ENCODE measurements around the gene SRP68.
A peak's percentile ranks its signal among the peaks of the same experiment; 100 is the strongest.
"Not testable (repeated sequence)": the region's sequence is repeated elsewhere in the genome, so short reads cannot be mapped to it uniquely, and the experiment has no call there.

SRP68 gene

GRCh38 chr17:76076146-76076764 is 3.9 kb upstream of the SRP68 start:
- TF ChIP-seq FOXP2 (optimal IDR thresholded peaks at IDR 0.05; ENCODE audit: control extremely low read depth, extremely low read length, insufficient read depth) (no peak), EZH2 (IDR thresholded peaks at IDR 0.05) (no peak), POLR2AphosphoS5 (IDR thresholded peaks at IDR 0.05; ENCODE audit: borderline replicate concordance, low read depth, low read length) (no peak)
- no peaks in the 10 kb centered on the region for H3K9me3 ChIP-seq (ENCODE audit: low read depth, low read length)
- no peak for DNase-seq (ENCODE audit: low read depth, low spot score)
- H3K27ac ChIP-seq = no peak overlapping the region
- H3K4me3 ChIP-seq = no peak overlapping the region
- H3K9ac ChIP-seq (ENCODE audit: insufficient read length) = no peak overlapping the region
- no peaks in the 10 kb centered on the region for H3K36me3 ChIP-seq (ENCODE audit: insufficient read depth, low read length)

- TF ChIP-seq EZH2 (IDR thresholded peaks at IDR 0.05) = no peak
- no peak for TF ChIP-seq FOXP2 (optimal IDR thresholded peaks at IDR 0.05; ENCODE audit: control extremely low read depth, extremely low read length, insufficient read depth)
- no peak for TF ChIP-seq POLR2AphosphoS5 (IDR thresholded peaks at IDR 0.05; ENCODE audit: borderline replicate concordance, low read depth, low read length)
- Histone ChIP-seq H3K36me3 (ENCODE audit: insufficient read depth, low read length) (no peaks in the 10 kb centered on the region), H3K4me3 (no peak overlapping the region), H3K9me3 (ENCODE audit: low read depth, low read length) (no peaks in the 10 kb centered on the region), H3K27ac (no peak overlapping the region), H3K9ac (ENCODE audit: insufficient read length) (no peak overlapping the region)
- DNase-seq (ENCODE audit: low read depth, low spot score) = no peak
Measured at GRCh38 chr17:76075364-76076145, 3.2 kb upstream of the SRP68 start.

DNA sequence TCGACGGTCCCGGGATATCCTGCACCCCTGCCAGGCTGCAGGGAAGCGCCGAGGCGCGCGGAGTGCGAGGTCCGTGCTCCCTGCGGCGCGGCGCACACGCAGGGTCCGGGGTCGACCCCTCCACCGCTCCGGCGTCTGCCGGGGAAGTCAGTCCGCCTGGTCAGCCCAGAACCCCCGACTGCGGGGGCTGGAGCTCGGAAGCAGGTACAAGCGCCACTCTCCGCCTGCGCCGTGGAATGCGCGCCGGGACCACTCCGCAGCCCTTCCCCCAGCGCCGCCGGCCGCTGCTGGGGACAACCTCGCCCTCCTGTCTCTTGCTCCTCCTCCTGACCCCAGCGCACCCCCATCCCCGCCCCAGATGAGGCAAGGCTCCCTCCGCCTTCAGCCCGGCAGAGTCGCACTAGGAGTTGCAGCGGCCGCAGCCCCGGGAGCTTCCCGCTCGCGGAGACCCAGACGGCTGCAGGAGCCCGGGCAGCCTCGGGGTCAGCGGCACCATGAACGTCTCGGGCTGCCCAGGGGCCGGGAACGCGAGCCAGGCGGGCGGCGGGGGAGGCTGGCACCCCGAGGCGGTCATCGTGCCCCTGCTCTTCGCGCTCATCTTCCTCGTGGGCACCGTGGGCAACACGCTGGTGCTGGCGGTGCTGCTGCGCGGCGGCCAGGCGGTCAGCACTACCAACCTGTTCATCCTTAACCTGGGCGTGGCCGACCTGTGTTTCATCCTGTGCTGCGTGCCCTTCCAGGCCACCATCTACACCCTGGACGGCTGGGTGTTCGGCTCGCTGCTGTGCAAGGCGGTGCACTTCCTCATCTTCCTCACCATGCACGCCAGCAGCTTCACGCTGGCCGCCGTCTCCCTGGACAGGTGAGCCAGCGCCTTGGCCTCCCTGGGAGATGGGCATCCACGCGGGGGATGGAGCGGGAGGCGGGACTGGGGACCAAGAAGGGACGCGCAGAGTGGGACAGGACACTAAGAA is 2.4 kb upstream of the SRP68 start, which contains the start of gene GALR2:
GALR2 (plus strand) TSS at position 392 of the 974 bp plus-strand sequence; CDS start at position 495, 103 bp downstream.
- no peak within 1 kb of the TSS for H3K4me3 ChIP-seq
- no peak within 1 kb of the TSS for H3K27ac ChIP-seq
- 0 out of 2 replicates have a peak, but pooled peaks cover 3% of the 10 kb centered on the region for H3K36me3 ChIP-seq (ENCODE audit: insufficient read depth, low read length)
- no peaks in the 10 kb centered on the region for H3K9me3 ChIP-seq (ENCODE audit: low read depth, low read length)
- no peak for DNase-seq (ENCODE audit: low read depth, low spot score)
- TF ChIP-seq EZH2 (IDR thresholded peaks at IDR 0.05) (no peak), FOXP2 (optimal IDR thresholded peaks at IDR 0.05; ENCODE audit: control extremely low read depth, extremely low read length, insufficient read depth) (no peak), POLR2AphosphoS5 (IDR thresholded peaks at IDR 0.05; ENCODE audit: borderline replicate concordance, low read depth, low read length) (no peak)
- H3K9ac ChIP-seq (ENCODE audit: insufficient read length) = no peak within 1 kb of the TSS

DNA sequence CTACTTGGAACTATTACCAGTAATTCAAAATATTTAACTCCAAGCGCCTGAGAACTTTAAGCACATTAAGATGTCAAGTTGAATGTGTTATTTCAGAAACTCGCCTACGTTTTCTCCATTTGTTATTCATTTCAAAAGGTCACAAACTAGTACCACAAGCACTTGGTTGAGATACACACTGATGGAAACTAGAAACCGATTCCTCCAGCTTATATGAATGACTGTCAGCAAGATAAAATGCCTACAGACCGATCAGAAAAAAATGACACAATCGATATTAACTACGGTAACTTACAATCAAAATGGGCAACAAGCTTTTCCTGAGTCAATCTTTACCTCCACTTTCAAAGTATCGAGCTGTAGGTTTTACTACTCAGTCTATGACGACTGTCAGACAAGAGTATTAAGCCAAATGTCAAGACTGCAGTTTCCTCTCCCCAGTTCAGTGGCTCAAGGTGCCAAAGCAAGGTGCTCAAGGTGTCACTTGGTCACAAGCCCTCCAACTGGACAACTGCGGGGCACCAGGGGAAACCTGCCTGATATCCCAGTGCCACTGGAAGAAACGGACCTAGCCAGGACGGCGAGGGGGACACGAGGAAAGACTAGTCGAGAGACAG is 678 bp downstream of the SRP68 start:
- H3K36me3 ChIP-seq (ENCODE audit: insufficient read depth, low read length) = peaks cover 21% of the 10 kb centered on the region
- no peak for DNase-seq (ENCODE audit: low read depth, low spot score)
- peak overlapping the region; percentile 86 for H3K4me3 ChIP-seq
- no peak for TF ChIP-seq POLR2AphosphoS5 (IDR thresholded peaks at IDR 0.05; ENCODE audit: borderline replicate concordance, low read depth, low read length)
- no peak for TF ChIP-seq EZH2 (IDR thresholded peaks at IDR 0.05)
- peak overlapping the region; percentile 62; the same call in 1 of the 2 replicates for H3K27ac ChIP-seq
- peak overlapping the region; percentile 92 for H3K9ac ChIP-seq (ENCODE audit: insufficient read length)
- no peaks in the 10 kb centered on the region for H3K9me3 ChIP-seq (ENCODE audit: low read depth, low read length)

GRCh38 chr17:76065775-76066174 is 6.5 kb downstream of the SRP68 start:
- no peak overlapping the region for H3K9ac ChIP-seq (ENCODE audit: insufficient read length)
- peaks cover 72% of the 10 kb centered on the region for H3K36me3 ChIP-seq (ENCODE audit: insufficient read depth, low read length)
- DNase-seq (ENCODE audit: low read depth, low spot score) = no peak
- no peak overlapping the region for H3K27ac ChIP-seq
- H3K4me3 ChIP-seq = no peak overlapping the region
- H3K9me3 ChIP-seq (ENCODE audit: low read depth, low read length) = no peaks in the 10 kb centered on the region
- no peak for TF ChIP-seq FOXP2 (optimal IDR thresholded peaks at IDR 0.05; ENCODE audit: control extremely low read depth, extremely low read length, insufficient read depth)
- no peak for TF ChIP-seq POLR2AphosphoS5 (IDR thresholded peaks at IDR 0.05; ENCODE audit: borderline replicate concordance, low read depth, low read length)
- TF ChIP-seq EZH2 (IDR thresholded peaks at IDR 0.05) = no peak

DNA sequence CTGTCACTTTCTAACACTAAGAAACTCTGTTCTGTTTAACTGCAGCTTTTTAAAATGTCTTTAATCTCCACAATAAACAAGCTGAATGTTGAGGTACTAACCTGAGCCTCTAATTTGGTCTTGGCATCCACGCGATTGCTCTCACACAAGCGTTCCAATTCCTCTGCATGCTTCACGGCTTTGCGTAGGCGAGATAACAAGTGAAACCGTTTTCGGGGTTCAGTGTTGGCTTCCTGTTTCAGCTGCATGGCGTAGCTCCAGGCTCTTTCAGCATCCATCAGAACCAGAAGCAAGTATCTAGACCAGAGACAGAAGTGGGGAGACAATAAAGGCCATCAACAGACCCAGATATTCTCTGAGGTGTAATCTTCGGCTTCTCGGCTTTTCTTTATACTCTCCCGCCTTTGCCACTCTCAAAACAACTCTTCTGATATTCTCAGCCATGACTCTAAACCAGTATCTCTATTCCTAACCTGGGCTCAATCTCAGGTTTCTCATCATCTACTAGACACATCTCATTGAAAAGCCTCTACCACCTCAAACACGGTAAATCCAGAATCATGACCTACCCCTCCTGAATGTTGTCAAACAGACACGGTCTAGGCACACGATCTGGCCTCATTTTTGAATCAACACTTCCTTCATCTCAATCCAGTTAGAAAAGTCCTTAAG is 8.3 kb downstream of the SRP68 start:
- Histone ChIP-seq H3K27ac (no peak overlapping the region), H3K9me3 (ENCODE audit: low read depth, low read length) (no peaks in the 10 kb centered on the region), H3K4me3 (no peak overlapping the region), H3K9ac (ENCODE audit: insufficient read length) (no peak overlapping the region), H3K36me3 (ENCODE audit: insufficient read depth, low read length) (peaks cover 82% of the 10 kb centered on the region)
- no peak for TF ChIP-seq FOXP2 (optimal IDR thresholded peaks at IDR 0.05; ENCODE audit: control extremely low read depth, extremely low read length, insufficient read depth)
- TF ChIP-seq POLR2AphosphoS5 (IDR thresholded peaks at IDR 0.05; ENCODE audit: borderline replicate concordance, low read depth, low read length) = no peak
- TF ChIP-seq EZH2 (IDR thresholded peaks at IDR 0.05) = no peak
- DNase-seq (ENCODE audit: low read depth, low spot score) = no peak

DNA sequence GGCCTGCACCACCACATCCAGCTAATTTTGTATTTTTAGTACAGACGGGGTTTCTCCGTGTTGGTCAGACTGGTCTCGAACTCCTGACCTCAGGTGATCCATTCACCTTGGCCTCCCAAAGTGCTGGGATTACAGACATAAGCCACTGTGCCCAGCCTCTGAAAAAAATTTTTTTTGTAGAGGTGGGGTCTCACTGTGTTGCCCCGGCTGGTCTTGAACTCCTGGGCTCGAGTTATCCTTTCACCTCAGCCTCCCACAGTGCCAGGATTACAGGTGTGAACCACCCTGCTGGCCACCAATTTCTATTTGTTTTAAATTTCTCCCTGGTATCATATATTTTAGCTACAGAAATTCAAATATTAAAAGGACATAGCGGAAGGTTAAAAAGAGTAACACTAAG is 14.1 kb downstream of the SRP68 start:
- H3K27ac ChIP-seq; H3K4me3 ChIP-seq; H3K9me3 ChIP-seq (ENCODE audit: low read depth, low read length); H3K9ac ChIP-seq (ENCODE audit: insufficient read length); DNase-seq (ENCODE audit: low read depth, low spot score): not testable (repeated sequence)
- peaks cover 75% of the 10 kb centered on the region for H3K36me3 ChIP-seq (ENCODE audit: insufficient read depth, low read length)
